ENCODE results near the gene PRPF8. TPM values are rescaled to one million over a fixed set of nuclear protein-coding genes. Genes with fewer than 3 reads are reported as not detected.

Gene PRPF8
- total RNA-seq, 1 donor from 2014 or later = 202 TPM

DNA sequence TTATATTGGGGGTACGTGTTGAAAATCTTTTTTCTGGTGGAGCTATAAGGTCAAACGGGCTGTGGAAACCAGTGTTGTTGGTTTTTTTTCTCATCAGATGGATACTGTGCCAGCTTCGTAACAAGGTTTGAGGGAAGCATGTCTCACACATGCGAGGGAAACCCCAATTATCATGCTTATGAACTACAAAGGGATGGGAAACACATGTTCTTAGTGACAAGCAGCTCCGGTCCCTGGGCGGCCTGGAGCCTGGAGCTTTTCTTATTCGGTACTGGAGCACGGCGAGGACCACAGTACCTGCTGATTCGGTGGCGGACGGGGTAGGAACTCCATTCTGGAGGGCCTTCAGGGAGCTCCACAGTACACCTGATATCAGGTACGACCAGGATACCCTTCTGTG lies 68.6 kb downstream of the PRPF8 start:
- H3K9me3 Mint-ChIP-seq (ENCODE audit: unreplicated experiment) = no peaks in the 10 kb centered on the region
- no peak overlapping the region for H2AFZ ChIP-seq (ENCODE audit: low read depth, low read length)
- H3K79me2 ChIP-seq (ENCODE audit: insufficient read depth, low read length) = no peaks in the 10 kb centered on the region
- H3K4me1 Mint-ChIP-seq (ENCODE audit: low read depth, unreplicated experiment) = peaks cover 6% of the 10 kb centered on the region
- no peaks in the 10 kb centered on the region for H3K36me3 ChIP-seq (ENCODE audit: insufficient read depth, low read length)
- TF ChIP-seq, protein P1, sequence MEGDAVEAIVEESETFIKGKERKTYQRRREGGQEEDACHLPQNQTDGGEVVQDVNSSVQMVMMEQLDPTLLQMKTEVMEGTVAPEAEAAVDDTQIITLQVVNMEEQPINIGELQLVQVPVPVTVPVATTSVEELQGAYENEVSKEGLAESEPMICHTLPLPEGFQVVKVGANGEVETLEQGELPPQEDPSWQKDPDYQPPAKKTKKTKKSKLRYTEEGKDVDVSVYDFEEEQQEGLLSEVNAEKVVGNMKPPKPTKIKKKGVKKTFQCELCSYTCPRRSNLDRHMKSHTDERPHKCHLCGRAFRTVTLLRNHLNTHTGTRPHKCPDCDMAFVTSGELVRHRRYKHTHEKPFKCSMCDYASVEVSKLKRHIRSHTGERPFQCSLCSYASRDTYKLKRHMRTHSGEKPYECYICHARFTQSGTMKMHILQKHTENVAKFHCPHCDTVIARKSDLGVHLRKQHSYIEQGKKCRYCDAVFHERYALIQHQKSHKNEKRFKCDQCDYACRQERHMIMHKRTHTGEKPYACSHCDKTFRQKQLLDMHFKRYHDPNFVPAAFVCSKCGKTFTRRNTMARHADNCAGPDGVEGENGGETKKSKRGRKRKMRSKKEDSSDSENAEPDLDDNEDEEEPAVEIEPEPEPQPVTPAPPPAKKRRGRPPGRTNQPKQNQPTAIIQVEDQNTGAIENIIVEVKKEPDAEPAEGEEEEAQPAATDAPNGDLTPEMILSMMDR (IDR thresholded peaks at IDR 0.05; ENCODE audit: insufficient read depth, low read depth, low read length) = no peak
- no peak for TF ChIP-seq EZH2 (IDR thresholded peaks at IDR 0.05; ENCODE audit: insufficient read depth, low read length)
- peaks cover 2% of the 10 kb centered on the region for H3K27me3 Mint-ChIP-seq (ENCODE audit: low read depth, unreplicated experiment)
- no peak overlapping the region for H3K4me2 ChIP-seq (ENCODE audit: low read length)
- H3K4me3 Mint-ChIP-seq (ENCODE audit: unreplicated experiment) = no peak overlapping the region
- H3K27ac ChIP-seq (ENCODE audit: low read depth, low read length) = no peak overlapping the region
- H4K20me1 ChIP-seq (ENCODE audit: insufficient read depth, low read length) = no peaks in the 10 kb centered on the region
- no peaks in the 10 kb centered on the region for H3K9me3 ChIP-seq (ENCODE audit: insufficient read depth, low read depth, low read length)
- DNase-seq (ENCODE audit: low read depth) (no peak), FAIRE-seq (no peak)
- H3K27me3 ChIP-seq (ENCODE audit: insufficient read depth, low read length) = no peaks in the 10 kb centered on the region
- peaks cover 10% of the 10 kb centered on the region for H3K4me1 ChIP-seq (ENCODE audit: insufficient read depth, low read length)
- H3K36me3 Mint-ChIP-seq (ENCODE audit: low read depth, unreplicated experiment) = peaks cover 7% of the 10 kb centered on the region
- H3K9ac ChIP-seq (ENCODE audit: low read length) = no peak overlapping the region
- peak overlapping the region; percentile 18 for H3K27ac Mint-ChIP-seq (ENCODE audit: unreplicated experiment)
- H3K4me3 ChIP-seq (ENCODE audit: insufficient read depth, low read depth, low read length) = no peak overlapping the region

DNA sequence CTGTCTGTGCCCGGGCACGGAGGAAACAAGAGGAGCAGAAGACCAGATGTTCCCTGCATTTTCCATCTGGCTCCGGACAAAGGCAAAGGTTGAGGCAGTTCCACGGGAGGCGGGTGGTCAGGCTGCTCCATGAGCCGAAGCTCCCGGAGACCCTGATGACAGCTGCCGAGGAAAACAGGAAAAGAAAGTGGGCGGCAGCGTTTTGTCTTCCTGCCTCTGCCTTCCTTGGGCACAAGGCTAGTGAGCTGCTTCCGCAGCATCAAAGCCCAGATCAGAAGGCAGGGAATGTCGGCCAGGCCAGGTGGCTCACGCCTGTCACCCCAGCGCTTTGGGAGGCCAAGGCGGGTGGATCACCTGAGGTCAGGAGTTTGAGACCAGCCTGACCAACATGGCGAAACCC lies 72.3 kb downstream of the PRPF8 start:
- Histone ChIP-seq H3K4me1 (ENCODE audit: insufficient read depth, low read length) (peaks cover under 1% of the 10 kb centered on the region), H3K9ac (ENCODE audit: low read length) (no peak overlapping the region), H3K9me3 (ENCODE audit: insufficient read depth, low read depth, low read length) (no peaks in the 10 kb centered on the region), H2AFZ (ENCODE audit: low read depth, low read length) (no peak overlapping the region), H3K4me3 (ENCODE audit: insufficient read depth, low read depth, low read length) (no peak overlapping the region), H3K27ac (ENCODE audit: low read depth, low read length) (no peak overlapping the region), H3K36me3 (ENCODE audit: insufficient read depth, low read length) (no peaks in the 10 kb centered on the region), H3K27me3 (ENCODE audit: insufficient read depth, low read length) (no peaks in the 10 kb centered on the region), H4K20me1 (ENCODE audit: insufficient read depth, low read length) (no peaks in the 10 kb centered on the region), H3K79me2 (ENCODE audit: insufficient read depth, low read length) (no peaks in the 10 kb centered on the region), H3K4me2 (ENCODE audit: low read length) (no peak overlapping the region)
- DNase-seq (ENCODE audit: low read depth) (no peak), FAIRE-seq (no peak)
- no peaks in the 10 kb centered on the region for H3K9me3 Mint-ChIP-seq (ENCODE audit: unreplicated experiment)
- H3K27ac Mint-ChIP-seq (ENCODE audit: unreplicated experiment) = no peak overlapping the region
- TF ChIP-seq, protein P1 (IDR thresholded peaks at IDR 0.05; ENCODE audit: insufficient read depth, low read depth, low read length) = no peak
- no peak for TF ChIP-seq EZH2 (IDR thresholded peaks at IDR 0.05; ENCODE audit: insufficient read depth, low read length)
- H3K4me3 Mint-ChIP-seq (ENCODE audit: unreplicated experiment) = no peak overlapping the region
- peaks cover 2% of the 10 kb centered on the region for H3K36me3 Mint-ChIP-seq (ENCODE audit: low read depth, unreplicated experiment)
- no peaks in the 10 kb centered on the region for H3K27me3 Mint-ChIP-seq (ENCODE audit: low read depth, unreplicated experiment)
- H3K4me1 Mint-ChIP-seq (ENCODE audit: low read depth, unreplicated experiment) = peaks cover under 1% of the 10 kb centered on the region

DNA sequence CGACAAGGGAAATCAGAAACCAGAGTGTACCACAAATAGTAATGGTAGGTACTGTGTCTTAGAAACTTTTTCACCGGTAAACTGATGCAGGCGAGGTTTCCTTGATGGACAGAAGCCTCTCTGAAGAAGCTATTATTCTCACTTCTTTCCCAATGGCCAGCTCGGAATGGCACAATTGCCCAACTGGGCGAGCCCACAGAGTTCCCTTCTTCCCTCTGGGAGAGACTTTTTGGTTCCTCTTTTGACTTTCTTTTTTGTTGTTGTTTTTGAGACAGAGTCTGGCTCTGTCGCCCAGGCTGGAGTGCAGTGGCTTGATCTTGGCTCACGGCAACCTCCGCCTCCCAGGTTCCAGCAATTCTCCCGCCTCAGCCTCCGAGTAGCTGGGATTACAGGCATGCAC lies 73.0 kb downstream of the PRPF8 start:
- Mint-ChIP-seq H3K9me3 (ENCODE audit: unreplicated experiment) (no peaks in the 10 kb centered on the region), H3K27ac (ENCODE audit: unreplicated experiment) (no peak overlapping the region), H3K27me3 (ENCODE audit: low read depth, unreplicated experiment) (no peaks in the 10 kb centered on the region), H3K4me1 (ENCODE audit: low read depth, unreplicated experiment) (no peaks in the 10 kb centered on the region), H3K36me3 (ENCODE audit: low read depth, unreplicated experiment) (peaks cover 2% of the 10 kb centered on the region), H3K4me3 (ENCODE audit: unreplicated experiment) (no peak overlapping the region)
- TF ChIP-seq EZH2 (IDR thresholded peaks at IDR 0.05; ENCODE audit: insufficient read depth, low read length) = no peak
- TF ChIP-seq, protein P1 (IDR thresholded peaks at IDR 0.05; ENCODE audit: insufficient read depth, low read depth, low read length) = no peak
- Histone ChIP-seq H3K27me3 (ENCODE audit: insufficient read depth, low read length) (no peaks in the 10 kb centered on the region), H4K20me1 (ENCODE audit: insufficient read depth, low read length) (no peaks in the 10 kb centered on the region), H3K4me3 (ENCODE audit: insufficient read depth, low read depth, low read length) (no peak overlapping the region), H3K27ac (ENCODE audit: low read depth, low read length) (no peak overlapping the region), H3K9ac (ENCODE audit: low read length) (no peak overlapping the region), H3K36me3 (ENCODE audit: insufficient read depth, low read length) (no peaks in the 10 kb centered on the region), H3K4me2 (ENCODE audit: low read length) (no peak overlapping the region), H3K9me3 (ENCODE audit: insufficient read depth, low read depth, low read length) (no peaks in the 10 kb centered on the region), H3K79me2 (ENCODE audit: insufficient read depth, low read length) (no peaks in the 10 kb centered on the region), H2AFZ (ENCODE audit: low read depth, low read length) (no peak overlapping the region), H3K4me1 (ENCODE audit: insufficient read depth, low read length) (peaks cover 2% of the 10 kb centered on the region)
- no peak for DNase-seq (ENCODE audit: low read depth)
- FAIRE-seq = no peak

All from astrocyte (in vitro differentiated cells and primary cell).